Smooth muscle cell (in vitro differentiated cells): ENCODE data around the gene TAGLN2. TPM values are rescaled to one million over a fixed set of nuclear protein-coding genes. Genes with fewer than 3 reads are reported as not detected.

Experiments
- DNase-seq: peaks from one replicate; lab custom pipeline; 2025; ENCODE audit not compliant: unreplicated experiment; lab: John Stamatoyannopoulos, UW
- H2AFZ ChIP-seq: fragments of 200-600 bp; sonication (generic); 2 replicates; pipeline ENCODE4 v1.6.0; 2016; ENCODE audit warnings: antibody characterized with exemption, low read depth, mild to moderate bottlenecking
- H3F3A ChIP-seq: fragments of 200-600 bp; sonication (generic); 2 replicates; pipeline ENCODE4 v1.6.0; 2017; ENCODE audit warnings: antibody characterized with exemption, low read depth
- H3K27ac ChIP-seq: fragments of 200-600 bp; sonication (generic); 2 replicates; pipeline ENCODE4 v1.5.1; 2016; ENCODE audit warnings: low read depth, mild to moderate bottlenecking
- H3K27me3 ChIP-seq: fragments of 200-600 bp; sonication (generic); 2 replicates; pipeline ENCODE4 v1.6.1; 2016; ENCODE audit warnings: low read depth, mild to moderate bottlenecking
- H3K36me3 ChIP-seq: fragments of 200-600 bp; sonication (generic); 2 replicates; pipeline ENCODE4 v1.5.1; 2016; ENCODE audit warnings: low read depth
- H3K4me1 ChIP-seq: fragments of 200-600 bp; sonication (generic); 2 replicates; pipeline ENCODE4 v1.5.1; 2016; ENCODE audit warnings: low read depth
- H3K4me2 ChIP-seq: fragments of 200-600 bp; sonication (generic); 2 replicates; pipeline ENCODE4 v1.6.0; 2016; ENCODE audit warnings: mild to moderate bottlenecking
- H3K4me3 ChIP-seq: fragments of 200-600 bp; sonication (generic); 2 replicates; pipeline ENCODE4 v1.5.1; 2016; ENCODE audit warnings: mild to moderate bottlenecking
- H3K79me2 ChIP-seq: fragments of 200-600 bp; sonication (generic); 2 replicates; pipeline ENCODE4 v1.6.0; 2016; ENCODE audit warnings: low read depth, mild to moderate bottlenecking
- H3K9ac ChIP-seq: fragments of 200-600 bp; sonication (generic); 2 replicates; pipeline ENCODE4 v1.6.0; 2016; ENCODE audit warnings: low read depth
- H3K9me3 ChIP-seq: fragments of 200-600 bp; sonication (generic); replicated peaks from 2 replicates; pipeline ENCODE4 v1.5.1; 2016; ENCODE audit warnings: low read depth
- H4K20me1 ChIP-seq: fragments of 200-600 bp; sonication (generic); 2 replicates; pipeline ENCODE4 v1.6.0; 2016; ENCODE audit warnings: low read depth
- CTCF ChIP-seq: fragments of 200-600 bp; sonication (generic); IDR thresholded peaks from 2 replicates; pipeline ENCODE4 v1.5.1; 2017; ENCODE audit warnings: borderline replicate concordance, mild to moderate bottlenecking, antibody characterized with exemption; ENCODE audit not compliant: insufficient read depth, poor library complexity, severe bottlenecking
- WGBS: methylation state at CpG from one replicate; pipeline ENCODE4 v1.1.7; 2016; ENCODE audit warnings: low lambda C conversion rate; 5-methylcytosine and 5-hydroxymethylcytosine counted together
- polyA plus RNA-seq: library from polyadenylated mRNA; unstranded; fragments of >200 nt; fragmentation: Nextera tagmentation; extraction: Ambion mirVana; gene quantifications from 2 replicates; pipeline ENCODE4 v1.2.1, GENCODE V29; 2016
- total RNA-seq: library from RNA; depleted of rRNA; stranded (reverse); fragments of >200 nt; gene quantifications from 2 replicates; pipeline ENCODE4 v1.2.3, GENCODE V29; 2014

The TAGLN2 gene
- total and polyA plus RNA-seq, 2 experiments from 2014 or later: 408 to 1,005 TPM

GRCh38 chr1:159964144-159964543 lies 38.8 kb upstream of the TAGLN2 start:
- no peak for TF ChIP-seq CTCF
- no peaks in the 10 kb centered on the region for H3K9me3 ChIP-seq
- no peak overlapping the region for H2AFZ ChIP-seq
- H3K4me2 ChIP-seq: no peak overlapping the region
- no peak overlapping the region for H3K9ac ChIP-seq
- H3K27ac ChIP-seq: no peak overlapping the region
- no peaks in the 10 kb centered on the region for H3K36me3 ChIP-seq
- no peaks in the 10 kb centered on the region for H3K4me1 ChIP-seq
- 89% methylated on average over 3 of the region's 3 CpGs for WGBS
- H4K20me1 ChIP-seq: no peaks in the 10 kb centered on the region
- H3K4me3 ChIP-seq: no peak overlapping the region
- H3K27me3 ChIP-seq: peaks cover 36% of the 10 kb centered on the region
- no peak for DNase-seq
- no peaks in the 10 kb centered on the region for H3F3A ChIP-seq
- no peaks in the 10 kb centered on the region for H3K79me2 ChIP-seq

- no peak overlapping the region for H3K9ac ChIP-seq
- H3K4me3 ChIP-seq: no peak overlapping the region
- no peak for DNase-seq
- H3F3A ChIP-seq: no peaks in the 10 kb centered on the region
- no peaks in the 10 kb centered on the region for H3K36me3 ChIP-seq
- H3K79me2 ChIP-seq: no peaks in the 10 kb centered on the region
- H3K4me2 ChIP-seq: no peak overlapping the region
- no peak overlapping the region for H3K27ac ChIP-seq
- WGBS: 95% methylated on average over 11 of the region's 11 CpGs
- H4K20me1 ChIP-seq: no peaks in the 10 kb centered on the region
- no peak for TF ChIP-seq CTCF
- peaks cover 22% of the 10 kb centered on the region for H3K27me3 ChIP-seq
- no peak overlapping the region for H2AFZ ChIP-seq
- H3K4me1 ChIP-seq: no peaks in the 10 kb centered on the region
- H3K9me3 ChIP-seq: no peaks in the 10 kb centered on the region
These were observed 36.9 kb upstream of the TAGLN2 start for GRCh38 chr1:159962176-159962575.

GRCh38 chr1:159961636-159962035 lies 36.3 kb upstream of the TAGLN2 start:
- no peak overlapping the region for H3K4me2 ChIP-seq
- H3K27me3 ChIP-seq: peaks cover 16% of the 10 kb centered on the region
- no peak for TF ChIP-seq CTCF
- no peaks in the 10 kb centered on the region for H3K9me3 ChIP-seq
- H4K20me1 ChIP-seq: no peaks in the 10 kb centered on the region
- no peak overlapping the region for H3K9ac ChIP-seq
- H3K27ac ChIP-seq: no peak overlapping the region
- H3K36me3 ChIP-seq: no peaks in the 10 kb centered on the region
- DNase-seq: no peak
- H2AFZ ChIP-seq: no peak overlapping the region
- no peak overlapping the region for H3K4me3 ChIP-seq
- H3K79me2 ChIP-seq: no peaks in the 10 kb centered on the region
- H3K4me1 ChIP-seq: no peaks in the 10 kb centered on the region
- no peaks in the 10 kb centered on the region for H3F3A ChIP-seq
- whole genome bisulfite sequencing: 96% methylated on average over 15 of the region's 15 CpGs

GRCh38 chr1:159960721-159961381 lies 35.5 kb upstream of the TAGLN2 start:
- no peaks in the 10 kb centered on the region for H3K36me3 ChIP-seq
- no peak overlapping the region for H3K27ac ChIP-seq
- no peaks in the 10 kb centered on the region for H3K9me3 ChIP-seq
- H2AFZ ChIP-seq: no peak overlapping the region
- no peaks in the 10 kb centered on the region for H4K20me1 ChIP-seq
- H3K4me1 ChIP-seq: no peaks in the 10 kb centered on the region
- H3F3A ChIP-seq: no peaks in the 10 kb centered on the region
- DNase-seq: no peak
- H3K4me3 ChIP-seq: no peak overlapping the region
- H3K4me2 ChIP-seq: no peak overlapping the region
- 80% methylated on average over 5 of the region's 5 CpGs for WGBS
- TF ChIP-seq CTCF: no peak
- no peaks in the 10 kb centered on the region for H3K79me2 ChIP-seq
- peaks cover 11% of the 10 kb centered on the region for H3K27me3 ChIP-seq
- no peak overlapping the region for H3K9ac ChIP-seq
